NCI-H2171 (cell line): Measurements from ENCODE around the gene MARCHF9.

Experiments used
- DNase-seq: peaks from one replicate; lab custom pipeline; 2025; lab: John Stamatoyannopoulos, UW

Gene MARCHF9

GRCh38 chr12:57800965-57801364 is 46.1 kb downstream of the MARCHF9 start:
- DNase-seq: no peak

GRCh38 chr12:57802607-57803006 is 47.7 kb downstream of the MARCHF9 start:
- DNase-seq: no peak

GRCh38 chr12:57803319-57803893 is 48.5 kb downstream of the MARCHF9 start:
- no peak for DNase-seq

GRCh38 chr12:57806677-57807076 is 51.8 kb downstream of the MARCHF9 start:
- DNase-seq: no peak

- DNase-seq: no peak
Observed at GRCh38 chr12:57807285-57807684, 52.4 kb downstream of the MARCHF9 start.

- no peak for DNase-seq
Observed at GRCh38 chr12:57808351-57808750, 53.4 kb downstream of the MARCHF9 start.

GRCh38 chr12:57809425-57809824 is 54.5 kb downstream of the MARCHF9 start:
- DNase-seq: no peak
